D341Med (cell line): ENCODE measurements around the gene TMEM79.

Experiments
- DNase-seq: peaks from one replicate; pipeline ENCODE4 v3.0.0; 2012; ENCODE audit warnings: low spot score

The TMEM79 gene

GRCh38 chr1:156263288-156263655 is 20.9 kb upstream of the TMEM79 start:
- no peak for DNase-seq

- DNase-seq, result no peak
These were observed 18.1 kb upstream of the TMEM79 start for GRCh38 chr1:156266051-156266450.

GRCh38 chr1:156268336-156268735 is 15.8 kb upstream of the TMEM79 start:
- no peak for DNase-seq

GRCh38 chr1:156270314-156270713 is 13.8 kb upstream of the TMEM79 start:
- DNase-seq, result no peak

- DNase-seq, result no peak
These were observed 7.6 kb upstream of the TMEM79 start for GRCh38 chr1:156276532-156276931.

GRCh38 chr1:156276966-156277381 is 7.2 kb upstream of the TMEM79 start:
- DNase-seq, result no peak

- DNase-seq, result no peak
These were observed 4.3 kb upstream of the TMEM79 start for GRCh38 chr1:156279837-156280236.

- no peak for DNase-seq
These were observed 2.8 kb upstream of the TMEM79 start for GRCh38 chr1:156281281-156281680.

- DNase-seq, result no peak
These were observed 2.2 kb upstream of the TMEM79 start for GRCh38 chr1:156281693-156282478.

GRCh38 chr1:156282479-156283222 is 1.5 kb upstream of the TMEM79 start, which contains the start of gene SMG5:
TSS of gene SMG5 (minus strand) at chr1:156282825. CDS start at chr1:156282680, 145 bp downstream.
- peak; percentile 99 for DNase-seq

- DNase-seq, result no peak
These were observed 604 bp upstream of the TMEM79 start for GRCh38 chr1:156283521-156283920.

- DNase-seq, result no peak
These were observed 632 bp downstream of the TMEM79 start for GRCh38 chr1:156284757-156285156.

GRCh38 chr1:156285437-156285836 is 1.3 kb downstream of the TMEM79 start:
- no peak for DNase-seq

GRCh38 chr1:156286061-156286460 is 1.9 kb downstream of the TMEM79 start:
- peak; percentile 15 for DNase-seq

GRCh38 chr1:156289857-156290256 is 5.7 kb downstream of the TMEM79 start:
- DNase-seq, result no peak

- peak; percentile 40 for DNase-seq
These were observed 7.3 kb downstream of the TMEM79 start for GRCh38 chr1:156291226-156292061.

- DNase-seq, result peak; percentile 14
These were observed 8.9 kb downstream of the TMEM79 start for GRCh38 chr1:156293098-156293434.

GRCh38 chr1:156293895-156294294 is 9.8 kb downstream of the TMEM79 start:
- peak; percentile 25 for DNase-seq

GRCh38 chr1:156295391-156295947 is 11.3 kb downstream of the TMEM79 start, which contains the start of gene GLMP:
TSS of gene GLMP (minus strand) at chr1:156295679. CDS start at chr1:156295645, 34 bp downstream.
- peak; percentile 70 for DNase-seq

GRCh38 chr1:156298852-156299357 is 14.8 kb downstream of the TMEM79 start, which contains the start of gene VHLL:
TSS of gene VHLL (minus strand) at chr1:156299307. CDS start at chr1:156299189, 118 bp downstream.
- peak; percentile 38 for DNase-seq

GRCh38 chr1:156303241-156303640 is 19.1 kb downstream of the TMEM79 start:
- DNase-seq, result no peak

GRCh38 chr1:156305215-156305614 is 21.1 kb downstream of the TMEM79 start:
- no peak for DNase-seq
